SK-N-SH treated with all-trans-retinoic acid at 6 μM for 48 hours (cell line): ENCODE data around the gene QKI.

Experiments
- ATAC-seq: fragments of 200-7000 bp; cut with Tn5 transposase; 3 replicates; pipeline ENCODE4 v1.9.1; 2020; ENCODE audit warnings: mild to moderate bottlenecking, moderate library complexity
- ARNTL ChIP-seq: fragments of 450-650 bp; formaldehyde crosslinking; IDR thresholded peaks from 2 replicates; pipeline ENCODE4 v1.5.0; 2020; ENCODE audit warnings: low read depth, mild to moderate bottlenecking, moderate library complexity, borderline replicate concordance
- BACH2 ChIP-seq: fragments of 250-450 bp; sonication (Bioruptor Pico); IDR thresholded peaks from 2 replicates; pipeline ENCODE4 v1.9.0; 2021; ENCODE audit warnings: mild to moderate bottlenecking, borderline replicate concordance
- CSDC2 ChIP-seq: fragments of 250-450 bp; sonication (Bioruptor Pico); IDR thresholded peaks from 2 replicates; pipeline ENCODE4 v1.5.0; 2020; ENCODE audit warnings: mild to moderate bottlenecking, moderate library complexity
- ESRRG ChIP-seq: fragments of 250-450 bp; sonication (Bioruptor Pico); IDR thresholded peaks from 2 replicates; pipeline ENCODE4 v1.6.1; 2021; ENCODE audit warnings: mild to moderate bottlenecking
- GLIS3 ChIP-seq: fragments of 250-450 bp; sonication (Bioruptor Pico); IDR thresholded peaks from 2 replicates; pipeline ENCODE4 v1.5.0; 2020; ENCODE audit warnings: mild to moderate bottlenecking, moderate library complexity
- ISL1 ChIP-seq: fragments of 250-450 bp; sonication (Bioruptor Pico); IDR thresholded peaks from 2 replicates; pipeline ENCODE4 v2.1.2; 2022; ENCODE audit warnings: mild to moderate bottlenecking, moderate library complexity
- OSR1 ChIP-seq: fragments of 250-450 bp; sonication (Bioruptor Pico); IDR thresholded peaks from 2 replicates; pipeline ENCODE4 v1.8.0; 2022; ENCODE audit warnings: moderate library complexity, mild to moderate bottlenecking, inconsistent platforms
- PATZ1 ChIP-seq: fragments of 250-450 bp; sonication (Bioruptor Pico); IDR thresholded peaks from 2 replicates; pipeline ENCODE4 v1.8.0; 2020; ENCODE audit warnings: mild to moderate bottlenecking, moderate library complexity, borderline replicate concordance
- POU6F1 ChIP-seq: fragments of 250-450 bp; sonication (Bioruptor Pico); IDR thresholded peaks from 2 replicates; pipeline ENCODE4 v1.8.0; 2021; ENCODE audit warnings: low read depth, mild to moderate bottlenecking, moderate library complexity, borderline replicate concordance
- PPARA ChIP-seq: fragments of 250-450 bp; sonication (Bioruptor Pico); IDR thresholded peaks from 2 replicates; pipeline ENCODE4 v1.5.0; 2020; ENCODE audit warnings: mild to moderate bottlenecking, borderline replicate concordance
- RARB ChIP-seq: fragments of 250-450 bp; sonication (Bioruptor Pico); IDR thresholded peaks from 2 replicates; pipeline ENCODE4 v1.8.0; 2021; ENCODE audit warnings: mild to moderate bottlenecking, moderate library complexity
- SNAI2 ChIP-seq: fragments of 250-450 bp; sonication (Bioruptor Pico); IDR thresholded peaks from 2 replicates; pipeline ENCODE4 v1.5.0; 2020; ENCODE audit warnings: mild to moderate bottlenecking, moderate library complexity
- TCF4 ChIP-seq: fragments of 250-450 bp; sonication (Bioruptor Pico); IDR thresholded peaks from 2 replicates; pipeline ENCODE4 v1.8.0; 2021; ENCODE audit warnings: mild to moderate bottlenecking, moderate library complexity, borderline replicate concordance
- TOX ChIP-seq: fragments of 250-450 bp; sonication (Bioruptor Pico); IDR thresholded peaks from 2 replicates; pipeline ENCODE4 v1.8.0; 2021; ENCODE audit warnings: mild to moderate bottlenecking, moderate library complexity, borderline replicate concordance
- ZC3H10 ChIP-seq: fragments of 250-450 bp; sonication (Bioruptor Pico); IDR thresholded peaks from 2 replicates; pipeline ENCODE4 v1.5.1; 2021; ENCODE audit warnings: mild to moderate bottlenecking, moderate library complexity
- ZFP3 ChIP-seq: fragments of 250-450 bp; sonication (Bioruptor Pico); IDR thresholded peaks from 2 replicates; pipeline ENCODE4 v1.5.0; 2020; ENCODE audit warnings: mild to moderate bottlenecking, moderate library complexity
- ZFP30 ChIP-seq: fragments of 450-650 bp; formaldehyde crosslinking; IDR thresholded peaks from 2 replicates; pipeline ENCODE4 v1.5.0; 2022; ENCODE audit warnings: mild to moderate bottlenecking, moderate library complexity
- ZNF565 ChIP-seq: fragments of 450-650 bp; formaldehyde crosslinking; conservative IDR thresholded peaks from 2 replicates; pipeline ENCODE4 v1.5.0; 2020; ENCODE audit warnings: low read depth, mild to moderate bottlenecking, moderate library complexity
- ZNF70 ChIP-seq: fragments of 450-650 bp; formaldehyde crosslinking; IDR thresholded peaks from 2 replicates; pipeline ENCODE4 v1.5.0; 2020; ENCODE audit warnings: mild to moderate bottlenecking, moderate library complexity
- ZNF8 ChIP-seq: fragments of 450-650 bp; formaldehyde crosslinking; IDR thresholded peaks from 2 replicates; pipeline ENCODE4 v1.5.0; 2020; ENCODE audit warnings: mild to moderate bottlenecking, moderate library complexity
- TF ChIP-seq, protein P1 (sequence below): fragments of 250-450 bp; sonication (Bioruptor Pico); IDR thresholded peaks from 2 replicates; pipeline ENCODE4 v1.5.1; 2021; ENCODE audit warnings: mild to moderate bottlenecking, moderate library complexity

The QKI gene

DNA sequence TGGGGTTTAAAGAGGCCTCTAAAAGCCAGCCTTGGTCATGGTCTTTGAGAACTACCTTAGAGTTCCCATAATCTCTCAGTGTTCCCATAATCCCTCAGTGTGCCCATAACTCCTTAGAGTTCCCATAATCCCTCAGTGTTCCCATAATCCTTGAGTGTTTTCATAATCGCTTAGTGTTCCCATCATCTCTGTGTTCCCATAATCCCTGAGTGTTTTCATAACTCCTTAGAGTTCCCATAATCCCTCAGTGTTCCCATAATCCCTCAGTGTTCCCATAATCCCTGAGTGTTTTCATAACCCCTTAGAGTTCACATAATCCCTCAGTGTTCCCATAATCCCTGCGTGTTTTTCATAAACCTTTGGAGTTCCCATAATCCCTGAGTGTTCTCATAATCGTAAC lies 199.2 kb downstream of the QKI start:
- TF ChIP-seq ARNTL (CRISPR knock-in tag): no peak
- no peak for ATAC-seq

DNA sequence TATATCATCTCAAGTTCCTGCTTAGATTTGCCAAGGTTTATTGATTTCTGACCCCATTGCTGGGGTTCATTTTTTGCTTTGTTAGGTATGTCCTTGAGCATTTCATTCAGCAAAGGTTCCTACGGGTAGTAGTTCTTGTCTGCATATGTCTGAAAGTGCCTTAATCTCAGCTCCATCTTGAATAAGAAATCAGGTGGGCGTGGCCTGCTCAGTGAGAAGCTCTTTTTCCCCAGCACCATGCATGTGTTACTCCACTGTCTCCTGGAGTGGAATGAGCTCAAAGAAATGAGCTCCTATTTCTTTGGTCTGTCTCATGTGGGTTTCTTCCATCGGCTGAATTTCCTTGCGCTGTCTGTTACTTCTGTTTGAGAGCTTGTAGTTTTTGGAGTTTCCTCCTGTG lies 201.9 kb downstream of the QKI start:
- TF ChIP-seq TCF4 (no peak), ZFP30 (CRISPR knock-in tag) (no peak), PPARA (CRISPR knock-in tag) (no peak), ZFP3 (CRISPR knock-in tag) (no peak), ISL1 (no peak), ZNF70 (CRISPR knock-in tag) (no peak), CSDC2 (no peak), TOX (no peak), BACH2 (CRISPR knock-in tag) (no peak), ZC3H10 (no peak), OSR1 (CRISPR knock-in tag) (no peak), ZNF565 (no peak), ESRRG (no peak), GLIS3 (CRISPR knock-in tag) (no peak), ARNTL (CRISPR knock-in tag) (no peak), PATZ1 (no peak), ZNF8 (CRISPR knock-in tag) (no peak), POU6F1 (no peak)
- TF ChIP-seq, protein P1, sequence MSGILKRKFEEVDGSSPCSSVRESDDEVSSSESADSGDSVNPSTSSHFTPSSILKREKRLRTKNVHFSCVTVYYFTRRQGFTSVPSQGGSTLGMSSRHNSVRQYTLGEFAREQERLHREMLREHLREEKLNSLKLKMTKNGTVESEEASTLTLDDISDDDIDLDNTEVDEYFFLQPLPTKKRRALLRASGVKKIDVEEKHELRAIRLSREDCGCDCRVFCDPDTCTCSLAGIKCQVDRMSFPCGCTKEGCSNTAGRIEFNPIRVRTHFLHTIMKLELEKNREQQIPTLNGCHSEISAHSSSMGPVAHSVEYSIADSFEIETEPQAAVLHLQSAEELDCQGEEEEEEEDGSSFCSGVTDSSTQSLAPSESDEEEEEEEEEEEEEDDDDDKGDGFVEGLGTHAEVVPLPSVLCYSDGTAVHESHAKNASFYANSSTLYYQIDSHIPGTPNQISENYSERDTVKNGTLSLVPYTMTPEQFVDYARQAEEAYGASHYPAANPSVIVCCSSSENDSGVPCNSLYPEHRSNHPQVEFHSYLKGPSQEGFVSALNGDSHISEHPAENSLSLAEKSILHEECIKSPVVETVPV: no peak
- ATAC-seq: no peak

- no peak for TF ChIP-seq ZC3H10
- TF ChIP-seq CSDC2: no peak
- TF ChIP-seq ZFP3 (CRISPR knock-in tag): no peak
- no peak for TF ChIP-seq POU6F1
- no peak for TF ChIP-seq PATZ1
- TF ChIP-seq ARNTL (CRISPR knock-in tag): no peak
- no peak for TF ChIP-seq BACH2 (CRISPR knock-in tag)
- TF ChIP-seq ZNF565: no peak
- TF ChIP-seq GLIS3 (CRISPR knock-in tag): no peak
- no peak for ATAC-seq
These were observed 203.0 kb downstream of the QKI start for GRCh38 chr6:163617549-163617948.

DNA sequence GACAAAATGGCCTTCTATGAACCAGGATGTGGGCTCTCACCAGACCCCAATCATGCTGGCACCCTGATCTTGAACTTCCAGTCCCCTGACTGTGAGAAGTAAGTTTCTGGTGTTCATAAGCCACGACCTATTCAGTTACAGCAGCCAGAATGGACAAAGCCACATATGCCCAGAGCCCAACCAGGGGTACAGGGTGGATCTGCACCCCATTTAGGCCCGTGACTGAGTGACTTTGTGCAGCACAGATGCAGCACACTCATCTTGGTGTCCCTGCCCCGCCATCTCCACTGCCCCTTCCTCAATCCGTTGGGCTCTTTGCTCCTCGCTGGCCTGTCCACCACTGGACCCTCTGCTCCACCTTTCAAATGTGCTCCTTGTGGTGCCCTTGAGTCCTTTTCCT lies 205.6 kb downstream of the QKI start:
- no peak for ATAC-seq
- TF ChIP-seq OSR1 (CRISPR knock-in tag): no peak
- TF ChIP-seq ZNF8 (CRISPR knock-in tag): no peak
- TF ChIP-seq, all 23 proteins: peak for 0

DNA sequence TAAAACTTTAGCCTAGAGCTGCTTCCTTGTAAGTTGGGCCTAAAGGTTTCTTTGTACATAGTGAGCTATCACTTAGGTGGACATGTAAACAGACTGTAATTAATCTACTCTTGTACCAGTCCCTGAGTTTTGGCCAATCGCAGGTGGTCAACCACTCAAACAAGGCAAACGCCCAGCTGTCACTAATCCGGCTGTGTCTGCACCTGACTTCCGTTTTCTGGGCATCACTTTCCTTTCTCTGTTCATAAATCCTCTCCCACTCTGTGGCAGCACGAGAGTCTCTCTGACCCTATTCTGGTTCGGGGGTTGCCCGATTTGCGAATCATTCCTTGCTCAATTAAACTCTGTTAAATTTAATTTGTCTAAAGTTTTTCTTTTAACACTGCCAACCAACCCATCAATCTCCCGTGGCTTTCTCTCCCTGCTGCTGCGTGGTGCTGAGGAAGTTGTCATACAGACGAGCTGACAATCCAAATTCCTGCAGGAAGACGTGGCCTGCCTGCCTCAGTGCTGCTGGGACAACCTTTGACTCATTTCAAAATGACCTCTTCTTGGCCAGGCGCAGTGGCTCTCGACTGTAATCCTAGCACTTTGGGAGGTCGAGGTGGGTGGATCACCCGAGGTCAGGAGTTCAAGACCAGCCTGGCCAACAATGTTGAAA lies 206.3 kb downstream of the QKI start:
- no peak for ATAC-seq
- no peak for TF ChIP-seq RARB
- no peak for TF ChIP-seq ARNTL (CRISPR knock-in tag)
- TF ChIP-seq ISL1: no peak
- TF ChIP-seq OSR1 (CRISPR knock-in tag): no peak
- TF ChIP-seq CSDC2: no peak
- TF ChIP-seq TOX: no peak
- no peak for TF ChIP-seq GLIS3 (CRISPR knock-in tag)
- no peak for TF ChIP-seq PATZ1
- no peak for TF ChIP-seq TCF4
- TF ChIP-seq SNAI2 (CRISPR knock-in tag): no peak
- TF ChIP-seq, protein P1: no peak
- no peak for TF ChIP-seq ESRRG
- no peak for TF ChIP-seq ZFP30 (CRISPR knock-in tag)
- TF ChIP-seq, all 23 proteins: peak for 0
